Ovary (tissue), 9 donors: ENCODE results near the gene CREBRF. TPM values are rescaled to one million over a fixed set of nuclear protein-coding genes. Genes with fewer than 3 reads are reported as not detected.

ENCODE experiments used
- DNase-seq, 5 donors: peaks; one replicate each; pipeline ENCODE4 v3.0.0-alpha.2; 2019 to 2020
- H3K27ac ChIP-seq, 2 donors: fragments of 200-600 bp; one replicate each; pipeline versions ENCODE4 v1.5.1 to v1.8.0; 2019 to 2022
- H3K27me3 ChIP-seq: fragments of 200-600 bp; one replicate; pipeline ENCODE4 v1.8.0; 2022
- H3K36me3 ChIP-seq: fragments of 200-600 bp; sonication (generic); one replicate; pipeline ENCODE4 v1.5.1; 2019
- H3K4me1 ChIP-seq: one replicate; pipeline ENCODE4 v1.8.1; 2013; ENCODE audit warnings: mild to moderate bottlenecking, moderate library complexity; ENCODE audit not compliant: insufficient read depth
- H3K4me3 ChIP-seq: fragments of 200-600 bp; sonication (generic); one replicate; pipeline ENCODE4 v1.5.1; 2017
- H3K9me3 ChIP-seq, 2 donors: fragments of 200-600 bp in 1 of 2; sonication (generic) in 1 of 2; one replicate each; pipeline versions ENCODE4 v1.5.1 to v1.8.1; 2013 to 2019; ENCODE audit warnings: mild to moderate bottlenecking in 1 of 2, moderate library complexity in 1 of 2
- EP300 ChIP-seq: sonication (generic); formaldehyde crosslinking; IDR thresholded peaks from one replicate; pipeline ENCODE4 v1.6.1; 2017; ENCODE audit warnings: antibody characterized with exemption
- POLR2A ChIP-seq: fragments of 450-650 bp; IDR thresholded peaks from one replicate; pipeline ENCODE4 v1.6.1; 2017; ENCODE audit warnings: antibody characterized with exemption, mild to moderate bottlenecking, moderate library complexity
- WGBS, 3 donors: extraction: QIAGEN DNeasy Blood & Tissue Kit in 1 of 3; methylation state at CpG; one replicate each; pipeline versions ENCODE4 v1.1.5 to v1.1.7; 2013 to 2017; 5-methylcytosine and 5-hydroxymethylcytosine counted together
- intact Hi-C, 4 donors: fragments of 100-400 bp; cut with DNase I; formaldehyde crosslinking; loops; one replicate each; pipeline versions ENCODE4 v1.11.0 to v1.15.1; 2022 to 2023
- polyA plus RNA-seq, 2 donors: library from polyadenylated mRNA; stranded (reverse); fragments of 200-250 nt in 1 of 2; fragments of 350-450 nt in 1 of 2; fragmentation: Illumina TruSeq in 1 of 2; extraction: RNeasy Lipid Tissue Mini Kit (QIAGEN cat#74804) in 1 of 2; gene quantifications; one replicate each; pipeline ENCODE4 v1.2.3, GENCODE V29; 2013 to 2014
- total RNA-seq, 7 donors: library from RNA; depleted of rRNA in 2 of 7; stranded (reverse); fragments of >200 nt in 2 of 7; fragmentation: NEBNext Ultra II Directional in 3 of 7; extraction: Animal tissue kit (Norgen Biotek cat#: 25700) in 3 of 7; gene quantifications; one replicate each; pipeline versions ENCODE4 v1.1.0 to v1.2.4, GENCODE V29; 2016 to 2023
- TF ChIP-seq, protein P1 (sequence below), 3 donors: fragments of 450-650 bp in 2 of 3; fragments of 200-600 bp in 1 of 3; IDR thresholded peaks; one replicate each; pipeline versions ENCODE4 v1.5.1 to v1.8.0; 2016 to 2022; ENCODE audit warnings: antibody characterized with exemption in 3 of 3, mild to moderate bottlenecking in 1 of 3
- donor health status: DM: no; HTN: no; CAD: no; lungs with moderate emphysema.
- donor health status: DM: no; HTN: no; CAD: no.
- donor health status: Bipolar disorder and iron deficiency.
- donor health status: DM: yes; HTN: yes; CAD: no.
- donor health status: DM: no; HTN: no; CAD: no.
- donor health status: DM: yes; HTN: yes; CAD: no.

Gene CREBRF
- total and polyA plus RNA-seq, 9 donors, result 12.3 to 45.9 (median 31.3) TPM

DNA sequence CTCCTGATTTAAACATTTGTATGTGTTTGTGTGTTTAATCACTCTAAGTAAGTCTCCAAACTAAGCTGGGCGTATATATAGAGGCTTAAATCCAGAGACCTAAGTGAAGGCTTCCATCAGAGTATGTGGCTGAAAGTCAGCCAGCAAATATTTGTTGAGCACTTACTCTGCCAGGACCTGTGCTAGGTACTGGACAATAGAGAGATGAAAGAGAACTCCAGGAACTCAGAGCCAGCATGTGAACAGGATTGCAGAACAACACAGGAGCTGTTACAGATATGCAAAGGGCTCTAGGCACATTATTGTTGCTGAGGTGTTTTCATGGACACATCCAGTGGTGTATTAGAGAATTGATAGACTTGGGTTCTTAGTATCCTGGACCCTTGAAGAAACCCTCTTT, 83.5 kb downstream of the CREBRF start:
- Histone ChIP-seq H3K4me1 (no peaks in the 10 kb centered on the region), H3K9me3 (no peaks in the 10 kb centered on the region), H3K4me3 (no peak overlapping the region), H3K27ac (no peak overlapping the region), H3K36me3 (no peaks in the 10 kb centered on the region), H3K27me3 (no peaks in the 10 kb centered on the region)
- 86 to 95% (median 94%) methylated on average over 1 of the region's 1 CpG for WGBS, 3 donors
- no peak for TF ChIP-seq POLR2A
- no peak for TF ChIP-seq EP300
- TF ChIP-seq, protein P1, sequence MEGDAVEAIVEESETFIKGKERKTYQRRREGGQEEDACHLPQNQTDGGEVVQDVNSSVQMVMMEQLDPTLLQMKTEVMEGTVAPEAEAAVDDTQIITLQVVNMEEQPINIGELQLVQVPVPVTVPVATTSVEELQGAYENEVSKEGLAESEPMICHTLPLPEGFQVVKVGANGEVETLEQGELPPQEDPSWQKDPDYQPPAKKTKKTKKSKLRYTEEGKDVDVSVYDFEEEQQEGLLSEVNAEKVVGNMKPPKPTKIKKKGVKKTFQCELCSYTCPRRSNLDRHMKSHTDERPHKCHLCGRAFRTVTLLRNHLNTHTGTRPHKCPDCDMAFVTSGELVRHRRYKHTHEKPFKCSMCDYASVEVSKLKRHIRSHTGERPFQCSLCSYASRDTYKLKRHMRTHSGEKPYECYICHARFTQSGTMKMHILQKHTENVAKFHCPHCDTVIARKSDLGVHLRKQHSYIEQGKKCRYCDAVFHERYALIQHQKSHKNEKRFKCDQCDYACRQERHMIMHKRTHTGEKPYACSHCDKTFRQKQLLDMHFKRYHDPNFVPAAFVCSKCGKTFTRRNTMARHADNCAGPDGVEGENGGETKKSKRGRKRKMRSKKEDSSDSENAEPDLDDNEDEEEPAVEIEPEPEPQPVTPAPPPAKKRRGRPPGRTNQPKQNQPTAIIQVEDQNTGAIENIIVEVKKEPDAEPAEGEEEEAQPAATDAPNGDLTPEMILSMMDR (IDR thresholded peaks at IDR 0.05), result no peak
- intact Hi-C loops, result loop anchor here in 3 of 4 donors (5.0 to 10.0 kb wide), 3 partner anchors 145 to 157 kb away; partner anchors contain the start of gene ATP6V0E1 (in 2 of the 3)
- no peak for DNase-seq

DNA sequence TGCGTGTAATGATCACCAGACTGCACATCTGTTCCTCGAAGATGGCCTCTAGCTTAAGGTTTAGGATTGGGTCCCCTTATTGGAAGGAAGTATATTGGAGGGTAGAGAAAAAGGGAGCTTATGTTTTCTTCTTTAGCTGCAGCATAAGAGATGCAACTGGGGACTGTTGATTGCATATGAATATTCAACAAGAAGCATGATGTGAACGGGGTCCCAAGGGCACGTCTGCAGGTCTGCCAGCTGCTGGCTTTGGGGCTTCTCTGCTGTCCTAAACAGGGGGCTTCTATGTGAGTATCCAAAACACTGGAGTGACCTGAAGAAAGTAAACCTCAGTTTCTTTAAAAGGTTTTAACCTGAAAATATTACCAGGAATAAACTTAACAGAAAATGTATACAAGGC, 84.6 kb downstream of the CREBRF start:
- 52 to 83% (median 78%) methylated on average over 3 to 4 of the region's 4 CpGs for WGBS, 3 donors
- H3K27ac ChIP-seq, result no peak overlapping the region
- intact Hi-C loops, result loop anchor here in 3 of 4 donors (5.0 to 10.0 kb wide), 3 partner anchors 144 to 158 kb away; partner anchors contain the start of gene ATP6V0E1 (in 2 of the 3)
- no peaks in the 10 kb centered on the region for H3K27me3 ChIP-seq
- TF ChIP-seq, protein P1 (IDR thresholded peaks at IDR 0.05), result no peak
- no peak for TF ChIP-seq POLR2A
- no peak for TF ChIP-seq EP300
- DNase-seq, result no peak
- H3K4me1 ChIP-seq, result peaks cover 1% of the 10 kb centered on the region
- no peak overlapping the region for H3K4me3 ChIP-seq
- no peaks in the 10 kb centered on the region for H3K36me3 ChIP-seq
- no peaks in the 10 kb centered on the region for H3K9me3 ChIP-seq

GRCh38 chr5:173143567-173143966, 87.4 kb downstream of the CREBRF start:
- TF ChIP-seq POLR2A, result no peak
- TF ChIP-seq, protein P1 (IDR thresholded peaks at IDR 0.05), result no peak
- TF ChIP-seq EP300, result no peak
- 84 to 91% (median 84%) methylated on average over 8 of the region's 8 CpGs for WGBS, 3 donors
- no peak overlapping the region for H3K4me3 ChIP-seq
- no peak for DNase-seq
- no peaks in the 10 kb centered on the region for H3K9me3 ChIP-seq
- H3K27ac ChIP-seq, result no peak overlapping the region
- intact Hi-C loops, result loop anchor here in 3 of 4 donors (5.0 to 10.0 kb wide), 3 partner anchors 141 to 161 kb away; partner anchors contain the start of gene ATP6V0E1 (in 2 of the 3)
- H3K36me3 ChIP-seq, result no peaks in the 10 kb centered on the region
- peaks cover 1% of the 10 kb centered on the region for H3K4me1 ChIP-seq
- H3K27me3 ChIP-seq, result no peaks in the 10 kb centered on the region

GRCh38 chr5:173144200-173145176, 88.3 kb downstream of the CREBRF start, which contains the start of gene BNIP1:
BNIP1 (plus strand) TSS chr5:173144531; CDS start chr5:173144546, 15 bp downstream.
- no peaks in the 10 kb centered on the region for H3K9me3 ChIP-seq
- H3K4me3 ChIP-seq, result peak within 1 kb of the TSS; percentile 74
- intact Hi-C loops, result loop anchor here in 3 of 4 donors (2.0 to 10.0 kb wide), 4 partner anchors 140 to 162 kb away; partner anchors contain the start of gene ATP6V0E1 (in 3 of the 3)
- no peaks in the 10 kb centered on the region for H3K36me3 ChIP-seq
- no peaks in the 10 kb centered on the region for H3K27me3 ChIP-seq
- H3K27ac ChIP-seq, result peak within 1 kb of the TSS; percentile 7 to 51
- DNase-seq, result peak; percentile 90 to 97 (median 95)
- TF ChIP-seq POLR2A (peak; percentile 39), EP300 (no peak)
- TF ChIP-seq, protein P1 (IDR thresholded peaks at IDR 0.05), result peak; percentile 84 to 96 (median 91)
- WGBS, 3 donors, result 0 to 1% (median 1%) methylated on average over 48 of the region's 48 CpGs
- H3K4me1 ChIP-seq, result peaks cover 1% of the 10 kb centered on the region
